Measurements from ENCODE around the gene MYLIP.

The MYLIP gene

DNA sequence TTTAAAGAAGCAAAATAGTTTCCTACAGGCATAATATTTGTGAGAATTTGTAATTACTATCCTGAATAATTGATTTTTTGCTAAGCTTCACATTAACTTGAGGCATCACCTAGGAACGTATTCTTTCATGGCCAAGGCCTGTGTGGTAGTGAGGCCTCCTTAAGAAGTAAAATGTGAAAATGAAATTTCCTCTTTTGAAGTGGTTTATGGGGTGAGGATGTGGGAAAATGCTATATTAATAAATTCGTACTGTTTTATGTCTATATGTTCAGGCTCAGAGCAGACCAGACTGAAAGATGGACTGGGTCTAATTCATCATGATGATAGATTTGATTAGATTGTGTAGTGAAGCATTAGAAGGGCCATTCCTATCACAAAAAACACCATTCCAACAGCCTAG is 33.1 kb downstream of the MYLIP start:
- TF ChIP-seq, protein P1, sequence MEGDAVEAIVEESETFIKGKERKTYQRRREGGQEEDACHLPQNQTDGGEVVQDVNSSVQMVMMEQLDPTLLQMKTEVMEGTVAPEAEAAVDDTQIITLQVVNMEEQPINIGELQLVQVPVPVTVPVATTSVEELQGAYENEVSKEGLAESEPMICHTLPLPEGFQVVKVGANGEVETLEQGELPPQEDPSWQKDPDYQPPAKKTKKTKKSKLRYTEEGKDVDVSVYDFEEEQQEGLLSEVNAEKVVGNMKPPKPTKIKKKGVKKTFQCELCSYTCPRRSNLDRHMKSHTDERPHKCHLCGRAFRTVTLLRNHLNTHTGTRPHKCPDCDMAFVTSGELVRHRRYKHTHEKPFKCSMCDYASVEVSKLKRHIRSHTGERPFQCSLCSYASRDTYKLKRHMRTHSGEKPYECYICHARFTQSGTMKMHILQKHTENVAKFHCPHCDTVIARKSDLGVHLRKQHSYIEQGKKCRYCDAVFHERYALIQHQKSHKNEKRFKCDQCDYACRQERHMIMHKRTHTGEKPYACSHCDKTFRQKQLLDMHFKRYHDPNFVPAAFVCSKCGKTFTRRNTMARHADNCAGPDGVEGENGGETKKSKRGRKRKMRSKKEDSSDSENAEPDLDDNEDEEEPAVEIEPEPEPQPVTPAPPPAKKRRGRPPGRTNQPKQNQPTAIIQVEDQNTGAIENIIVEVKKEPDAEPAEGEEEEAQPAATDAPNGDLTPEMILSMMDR (IDR thresholded peaks at IDR 0.05; ENCODE audit: low read depth, low read length), result no peak
- DNase-seq (ENCODE audit: low read depth, low spot score), result no peak
- in situ Hi-C loops (cut with HindIII; ENCODE audit: low sequenced_read_pairs), result no loop called here
- H3K4me3 ChIP-seq (ENCODE audit: low read depth, low read length), result no peak overlapping the region

DNA sequence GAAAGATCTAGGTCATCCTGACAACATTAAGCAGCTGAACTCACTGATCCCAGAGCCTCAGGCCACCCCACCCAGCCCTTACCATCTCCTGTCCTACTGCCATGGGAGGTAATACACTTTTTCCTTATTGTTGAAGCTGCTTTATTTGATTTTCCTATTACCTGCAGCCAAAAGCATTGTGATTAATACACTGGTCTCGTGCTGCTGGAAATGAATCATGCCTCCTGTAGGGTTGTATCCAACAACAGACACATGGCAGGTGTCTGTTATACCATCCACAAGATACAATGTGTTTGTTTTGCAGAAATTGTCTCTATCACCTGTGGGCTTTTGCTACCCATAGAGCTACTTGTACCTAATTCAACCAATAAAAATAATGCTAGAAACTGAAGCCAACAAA is 34.2 kb downstream of the MYLIP start:
- TF ChIP-seq, protein P1 (IDR thresholded peaks at IDR 0.05; ENCODE audit: low read depth, low read length), result no peak
- in situ Hi-C loops (cut with HindIII; ENCODE audit: low sequenced_read_pairs), result no loop called here
- no peak overlapping the region for H3K4me3 ChIP-seq (ENCODE audit: low read depth, low read length)
- DNase-seq (ENCODE audit: low read depth, low spot score), result no peak

DNA sequence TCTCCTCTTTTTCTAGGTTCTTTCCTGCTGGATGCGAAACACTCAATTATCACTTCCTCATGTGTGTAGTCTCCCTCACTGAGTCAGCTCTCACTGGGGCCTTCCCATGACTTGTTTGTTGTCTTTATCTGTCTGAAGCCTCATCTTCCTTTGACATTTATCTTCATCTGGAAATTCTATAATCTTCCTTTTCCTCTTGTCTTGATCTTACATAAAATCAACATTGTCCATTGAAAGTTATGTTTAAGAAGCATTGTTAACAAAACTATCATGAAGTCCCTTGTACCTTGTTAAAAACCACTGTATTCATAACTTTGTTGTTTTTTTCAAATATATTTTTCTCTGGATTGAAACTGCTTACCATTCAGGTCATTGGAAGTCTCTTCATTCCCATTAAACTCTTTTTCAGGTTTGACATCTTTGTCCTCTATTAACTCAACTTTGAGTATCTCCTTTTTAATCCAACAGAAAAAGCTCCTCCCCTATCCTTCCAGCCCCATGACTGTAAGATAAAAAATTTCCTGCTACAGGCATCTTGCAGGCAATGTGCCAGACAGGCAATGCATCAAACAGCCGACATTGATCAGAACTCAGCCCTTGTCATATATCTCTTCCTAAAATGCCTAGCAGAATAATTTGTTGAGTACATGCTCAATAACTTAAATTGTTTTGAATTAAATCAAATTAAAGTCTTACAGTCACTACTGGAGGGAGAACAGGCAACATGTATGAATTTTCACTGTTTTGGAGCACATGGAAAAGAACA is 34.8 kb downstream of the MYLIP start:
- in situ Hi-C loops (cut with HindIII; ENCODE audit: low sequenced_read_pairs), result no loop called here
- DNase-seq (ENCODE audit: low read depth, low spot score), result no peak
- TF ChIP-seq, protein P1 (IDR thresholded peaks at IDR 0.05; ENCODE audit: low read depth, low read length), result no peak
- H3K4me3 ChIP-seq (ENCODE audit: low read depth, low read length), result no peak overlapping the region

DNA sequence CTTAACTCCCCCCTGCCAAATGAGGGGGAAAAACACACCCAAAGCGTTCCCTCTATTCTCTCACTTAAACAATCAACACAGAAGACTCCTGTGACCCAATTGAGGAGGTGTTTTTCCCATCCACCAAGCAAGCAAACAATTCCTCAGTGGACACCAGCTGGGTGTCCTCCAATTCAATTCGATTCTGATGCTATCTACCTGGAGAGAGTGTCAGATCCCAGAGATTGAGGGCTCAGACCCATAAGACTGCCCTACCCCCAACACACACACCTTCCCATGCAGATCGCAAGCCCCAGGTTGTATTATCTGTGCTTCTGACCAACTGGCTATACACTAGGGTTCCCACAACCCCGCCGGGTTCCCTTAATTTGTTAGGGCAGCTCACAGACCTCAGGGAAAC is 36.8 kb downstream of the MYLIP start:
- TF ChIP-seq, protein P1 (IDR thresholded peaks at IDR 0.05; ENCODE audit: low read depth, low read length), result no peak
- in situ Hi-C loops (cut with HindIII; ENCODE audit: low sequenced_read_pairs), result no loop called here
- DNase-seq (ENCODE audit: low read depth, low spot score), result no peak
- H3K4me3 ChIP-seq (ENCODE audit: low read depth, low read length), result no peak overlapping the region

DNA sequence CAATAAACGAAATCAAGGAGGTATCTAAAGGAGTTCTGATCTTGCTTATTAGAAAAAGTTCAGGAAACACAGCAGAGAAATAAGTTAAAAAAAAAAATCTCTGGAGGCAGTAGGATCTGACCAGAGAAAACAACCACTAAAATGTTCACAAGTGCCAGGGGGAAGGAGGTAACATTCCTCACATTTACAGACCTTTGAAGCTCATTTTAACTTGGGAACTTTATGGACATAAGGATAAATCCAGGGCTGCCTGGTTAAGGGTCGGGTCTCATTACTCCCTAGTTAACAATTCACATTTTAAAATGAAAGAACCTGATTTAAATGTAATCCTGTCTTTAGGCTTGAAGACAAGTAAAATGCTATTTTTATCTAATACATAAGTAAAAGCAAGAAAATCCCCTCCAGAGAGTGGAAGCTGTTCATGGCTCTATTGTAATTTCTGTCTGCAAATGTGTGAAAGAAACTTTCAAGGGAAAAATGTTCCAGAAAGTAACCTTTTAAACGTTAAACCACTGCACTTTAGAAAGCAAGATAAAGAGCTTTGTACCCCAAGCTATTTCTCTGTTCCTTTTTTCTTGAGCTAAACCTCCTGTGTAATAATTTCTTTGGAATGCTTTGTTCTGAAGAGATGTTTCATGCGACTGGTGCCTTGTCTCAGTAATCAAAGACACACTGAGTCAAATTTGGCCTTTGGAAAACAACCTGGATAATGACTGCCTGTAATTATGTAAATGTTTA is 38.2 kb downstream of the MYLIP start:
- no peak for DNase-seq (ENCODE audit: low read depth, low spot score)
- H3K4me3 ChIP-seq (ENCODE audit: low read depth, low read length), result no peak overlapping the region
- TF ChIP-seq, protein P1 (IDR thresholded peaks at IDR 0.05; ENCODE audit: low read depth, low read length), result no peak
- in situ Hi-C loops (cut with HindIII; ENCODE audit: low sequenced_read_pairs), result no loop called here

DNA sequence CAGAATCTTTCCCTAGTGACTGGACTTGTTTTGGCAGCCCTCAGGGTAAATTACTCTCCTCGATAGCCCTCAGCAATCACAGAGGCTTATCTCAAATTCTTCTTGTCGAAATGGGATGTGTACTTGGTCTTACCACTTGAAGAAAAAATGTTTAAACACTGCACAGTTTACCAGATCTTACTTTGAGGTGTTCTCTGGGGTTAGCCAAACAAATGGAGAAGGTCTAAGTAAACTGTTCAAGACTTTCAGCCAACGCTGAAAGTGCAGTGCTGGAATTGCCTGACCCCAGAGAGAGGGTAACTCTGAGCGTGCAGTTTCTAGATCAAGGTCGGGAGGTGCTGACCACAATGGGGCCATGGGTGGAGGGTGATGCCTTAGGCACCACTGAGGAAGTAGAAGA is 39.2 kb downstream of the MYLIP start:
- no peak overlapping the region for H3K4me3 ChIP-seq (ENCODE audit: low read depth, low read length)
- in situ Hi-C loops (cut with HindIII; ENCODE audit: low sequenced_read_pairs), result no loop called here
- TF ChIP-seq, protein P1 (IDR thresholded peaks at IDR 0.05; ENCODE audit: low read depth, low read length), result no peak
- DNase-seq (ENCODE audit: low read depth, low spot score), result no peak

All from astrocyte of the spinal cord (primary cell).